MM.1S (cell line): Measurements from ENCODE around the gene XYLT1.

Experiments
- DNase-seq: peaks from one replicate; pipeline ENCODE4 v3.0.0-alpha.2; 2015
- H2AFZ ChIP-seq: fragments of 300-600 bp; sonication (generic); 2 replicates; pipeline ENCODE4 v1.6.0; 2016; ENCODE audit warnings: antibody characterized with exemption, low read length
- H3F3A ChIP-seq: fragments of 300-600 bp; sonication (generic); 2 replicates; pipeline ENCODE4 v1.6.1; 2016; ENCODE audit warnings: mild to moderate bottlenecking, antibody characterized with exemption, low read length, moderate library complexity, mixed read lengths; ENCODE audit not compliant: insufficient read depth
- H3K27ac ChIP-seq: fragments of 300-600 bp; sonication (generic); 2 replicates; pipeline ENCODE4 v1.5.1; 2016; ENCODE audit warnings: mild to moderate bottlenecking, low read length
- H3K27me3 ChIP-seq: fragments of 300-600 bp; sonication (generic); replicated peaks from 2 replicates; pipeline ENCODE4 v1.6.0; 2016; ENCODE audit warnings: low read length; ENCODE audit not compliant: insufficient read depth
- H3K36me3 ChIP-seq: fragments of 300-600 bp; sonication (generic); replicated peaks from 2 replicates; pipeline ENCODE4 v1.6.1; 2016; ENCODE audit warnings: mild to moderate bottlenecking, low read length, mixed read lengths; ENCODE audit not compliant: insufficient read depth
- H3K4me1 ChIP-seq: fragments of 300-600 bp; sonication (generic); 2 replicates; pipeline ENCODE4 v1.6.1; 2016; ENCODE audit warnings: low read length, mixed read lengths
- H3K4me2 ChIP-seq: fragments of 300-600 bp; sonication (generic); 2 replicates; pipeline ENCODE4 v1.6.0; 2016; ENCODE audit warnings: low read depth, low read length
- H3K4me3 ChIP-seq: fragments of 300-600 bp; sonication (generic); 2 replicates; pipeline ENCODE4 v1.5.1; 2016; ENCODE audit warnings: low read length, mixed read lengths
- H3K79me2 ChIP-seq: fragments of 300-600 bp; sonication (generic); 2 replicates; pipeline ENCODE4 v1.6.1; 2016; ENCODE audit warnings: mixed run types, low read length, mixed read lengths
- H3K9ac ChIP-seq: fragments of 300-600 bp; sonication (generic); 2 replicates; pipeline ENCODE4 v1.6.1; 2016; ENCODE audit warnings: low read length, mixed read lengths
- H3K9me2 ChIP-seq: fragments of 300-600 bp; sonication (generic); replicated peaks from 2 replicates; pipeline ENCODE4 v1.6.1; 2016; ENCODE audit warnings: mild to moderate bottlenecking, low read length, mixed read lengths; ENCODE audit not compliant: insufficient read depth
- H3K9me3 ChIP-seq: fragments of 300-600 bp; sonication (generic); replicated peaks from 2 replicates; pipeline ENCODE4 v1.6.1; 2016; ENCODE audit warnings: mild to moderate bottlenecking, low read length, mixed read lengths; ENCODE audit not compliant: insufficient read depth
- H4K20me1 ChIP-seq: fragments of 300-600 bp; sonication (generic); 2 replicates; pipeline ENCODE4 v1.6.1; 2016; ENCODE audit warnings: mild to moderate bottlenecking, low read length, moderate library complexity, mixed read lengths; ENCODE audit not compliant: insufficient read depth
- CTCF ChIP-seq: fragments of 300-600 bp; sonication (generic); IDR thresholded peaks from 2 replicates; pipeline ENCODE4 v1.5.1; 2016; ENCODE audit warnings: antibody characterized with exemption, low read length, mixed read lengths
- EZH2 ChIP-seq: fragments of 300-600 bp; sonication (generic); optimal IDR thresholded peaks from 2 replicates; pipeline ENCODE3; 2017; ENCODE audit warnings: low read depth, mild to moderate bottlenecking, antibody characterized with exemption, low read length, mixed read lengths
- EZH2phosphoT487 ChIP-seq: fragments of 300-600 bp; sonication (generic); IDR thresholded peaks from 2 replicates; pipeline ENCODE4 v1.6.1; 2018; ENCODE audit warnings: antibody characterized with exemption, low read length

Gene XYLT1

GRCh38 chr16:17281052-17281451 lies 189.7 kb downstream of the XYLT1 start:
- no peaks in the 10 kb centered on the region for H3K9me2 ChIP-seq
- DNase-seq, result no peak
- H3K79me2 ChIP-seq, result peaks cover 79% of the 10 kb centered on the region
- H4K20me1 ChIP-seq, result no peaks in the 10 kb centered on the region
- no peak overlapping the region for H3K9ac ChIP-seq
- H3K27me3 ChIP-seq, result no peaks in the 10 kb centered on the region
- TF ChIP-seq CTCF (no peak), EZH2phosphoT487 (no peak), EZH2 (no peak)
- H3K4me1 ChIP-seq, result peaks cover 66% of the 10 kb centered on the region
- H3K27ac ChIP-seq, result no peak overlapping the region
- H3K4me2 ChIP-seq, result no peak overlapping the region
- no peak overlapping the region for H3K4me3 ChIP-seq
- H2AFZ ChIP-seq, result no peak overlapping the region
- H3K36me3 ChIP-seq, result no peaks in the 10 kb centered on the region
- H3F3A ChIP-seq, result peaks cover 20% of the 10 kb centered on the region
- H3K9me3 ChIP-seq, result no peaks in the 10 kb centered on the region

- no peaks in the 10 kb centered on the region for H3K9me3 ChIP-seq
- TF ChIP-seq EZH2phosphoT487 (no peak), EZH2 (no peak), CTCF (no peak)
- peaks cover 31% of the 10 kb centered on the region for H3F3A ChIP-seq
- H3K4me2 ChIP-seq, result no peak overlapping the region
- H3K27ac ChIP-seq, result no peak overlapping the region
- H4K20me1 ChIP-seq, result no peaks in the 10 kb centered on the region
- no peak for DNase-seq
- H3K27me3 ChIP-seq, result no peaks in the 10 kb centered on the region
- H3K36me3 ChIP-seq, result no peaks in the 10 kb centered on the region
- H3K4me1 ChIP-seq, result peaks cover 81% of the 10 kb centered on the region
- no peak overlapping the region for H3K4me3 ChIP-seq
- H3K79me2 ChIP-seq, result peaks cover 71% of the 10 kb centered on the region
- no peaks in the 10 kb centered on the region for H3K9me2 ChIP-seq
- H2AFZ ChIP-seq, result no peak overlapping the region
- no peak overlapping the region for H3K9ac ChIP-seq
Measured at GRCh38 chr16:17278988-17279387, 191.8 kb downstream of the XYLT1 start.

- peaks cover 71% of the 10 kb centered on the region for H3K4me1 ChIP-seq
- no peak overlapping the region for H3K27ac ChIP-seq
- H3K9me3 ChIP-seq, result no peaks in the 10 kb centered on the region
- TF ChIP-seq CTCF, result 0 out of 2 replicates have a peak, but pooled peaks have one; percentile 8
- no peak for TF ChIP-seq EZH2
- H4K20me1 ChIP-seq, result no peaks in the 10 kb centered on the region
- H3K4me2 ChIP-seq, result no peak overlapping the region
- H2AFZ ChIP-seq, result no peak overlapping the region
- H3K9me2 ChIP-seq, result no peaks in the 10 kb centered on the region
- no peak overlapping the region for H3K9ac ChIP-seq
- H3F3A ChIP-seq, result peaks cover 25% of the 10 kb centered on the region
- H3K36me3 ChIP-seq, result no peaks in the 10 kb centered on the region
- no peaks in the 10 kb centered on the region for H3K27me3 ChIP-seq
- DNase-seq, result no peak
- H3K79me2 ChIP-seq, result peaks cover 70% of the 10 kb centered on the region
- no peak overlapping the region for H3K4me3 ChIP-seq
Measured at GRCh38 chr16:17277981-17278381, 192.8 kb downstream of the XYLT1 start.

- no peaks in the 10 kb centered on the region for H3K36me3 ChIP-seq
- H3K4me3 ChIP-seq, result no peak overlapping the region
- H3K9me3 ChIP-seq, result no peaks in the 10 kb centered on the region
- no peaks in the 10 kb centered on the region for H4K20me1 ChIP-seq
- H3K27me3 ChIP-seq, result no peaks in the 10 kb centered on the region
- H3F3A ChIP-seq, result peaks cover 13% of the 10 kb centered on the region
- H3K9ac ChIP-seq, result no peak overlapping the region
- no peak overlapping the region for H3K4me2 ChIP-seq
- peaks cover 60% of the 10 kb centered on the region for H3K4me1 ChIP-seq
- H3K27ac ChIP-seq, result no peak overlapping the region
- no peak for DNase-seq
- H2AFZ ChIP-seq, result no peak overlapping the region
- no peaks in the 10 kb centered on the region for H3K9me2 ChIP-seq
- H3K79me2 ChIP-seq, result peaks cover 74% of the 10 kb centered on the region
- TF ChIP-seq EZH2, result no peak
- TF ChIP-seq CTCF, result no peak
- TF ChIP-seq EZH2phosphoT487, result no peak
Measured at GRCh38 chr16:17276610-17277009, 194.2 kb downstream of the XYLT1 start.
